IMR-90 (cell line): ENCODE results near the gene CCDC13. TPM values are rescaled to one million over a fixed set of nuclear protein-coding genes. Genes with fewer than 3 reads are reported as not detected.

Source experiments
- ATAC-seq: fragments of 200-7000 bp; cut with Tn5 transposase; 2 replicates; pipeline ENCODE4 v1.9.1; 2020; ENCODE audit warnings: low read depth, mild to moderate bottlenecking, moderate library complexity
- BruUV-seq: library from RNA; stranded (reverse); fragments of 400-500 nt; replicated peaks from 2 replicates; lab custom pipeline; 2021; lab: Mats Ljungman, UMichigan
- CTCF ChIA-PET: fragments of 300-600 bp; formaldehyde crosslinking; extraction: SDS; loops from one replicate; lab custom pipeline; 2021; ENCODE audit warnings: antibody characterized with exemption; lab: Yijun Ruan, JAX
- POLR2A ChIA-PET: fragments of 300-600 bp; sonication (Branson Sonifier 250); formaldehyde crosslinking; loops from one replicate; lab custom pipeline; 2022; ENCODE audit warnings: antibody characterized with exemption; ENCODE audit not compliant: unreplicated experiment; lab: Charles Lee
- DNase-seq: peaks from one replicate; pipeline ENCODE4 v3.0.0; 2013
- H2AFZ ChIP-seq: replicated peaks from 2 replicates; pipeline ENCODE3; 2013; ENCODE audit warnings: low read length, mild to moderate bottlenecking; ENCODE audit not compliant: poor library complexity
- H2AK5ac ChIP-seq: 2 replicates; pipeline ENCODE4 v1.6.1; 2013; ENCODE audit warnings: low read depth, low read length, inconsistent platforms
- H2AK9ac ChIP-seq: replicated peaks from 2 replicates; pipeline ENCODE3; 2013; ENCODE audit warnings: mild to moderate bottlenecking, low read depth, low read length, moderate library complexity; ENCODE audit not compliant: poor library complexity
- H2BK120ac ChIP-seq: 2 replicates; pipeline ENCODE4 v1.6.1; 2013; ENCODE audit warnings: low read depth, low read length, inconsistent platforms
- H2BK15ac ChIP-seq: 3 replicates; pipeline ENCODE4 v1.6.1; 2013; ENCODE audit warnings: low read depth, low read length, inconsistent platforms
- H2BK20ac ChIP-seq: 2 replicates; pipeline ENCODE4 v1.6.1; 2013; ENCODE audit warnings: low read depth, mild to moderate bottlenecking, inconsistent platforms, low read length, moderate library complexity
- H2BK5ac ChIP-seq: 2 replicates; pipeline ENCODE4 v1.6.1; 2013; ENCODE audit warnings: mild to moderate bottlenecking, low read depth, low read length, inconsistent platforms; ENCODE audit not compliant: poor library complexity, severe bottlenecking
- H3K14ac ChIP-seq: replicated peaks from 2 replicates; pipeline ENCODE4 v1.6.1; 2013; ENCODE audit warnings: low read depth, low read length, inconsistent platforms
- H3K18ac ChIP-seq: 2 replicates; pipeline ENCODE4 v1.6.1; 2013; ENCODE audit warnings: low read depth, low read length, control low read depth
- H3K23ac ChIP-seq: 2 replicates; pipeline ENCODE4 v1.6.1; 2013; ENCODE audit warnings: low read depth, low read length, inconsistent platforms
- H3K27ac ChIP-seq: 2 replicates; pipeline ENCODE4 v1.5.1; 2013; ENCODE audit warnings: mild to moderate bottlenecking, control low read depth, low read length; ENCODE audit not compliant: insufficient read depth
- H3K27me3 ChIP-seq: 2 replicates; pipeline ENCODE4 v1.6.1; 2013; ENCODE audit warnings: low read length; ENCODE audit not compliant: control insufficient read depth, insufficient read depth
- H3K36me3 ChIP-seq: 2 replicates; pipeline ENCODE4 v1.6.1; 2013; ENCODE audit warnings: low read length, mixed read lengths; ENCODE audit not compliant: control insufficient read depth, insufficient read depth
- H3K4ac ChIP-seq: 2 replicates; pipeline ENCODE4 v1.6.1; 2013; ENCODE audit warnings: low read depth, low read length, inconsistent platforms
- H3K4me1 ChIP-seq: 2 replicates; pipeline ENCODE4 v1.6.1; 2013; ENCODE audit warnings: low read length, mixed read lengths; ENCODE audit not compliant: control insufficient read depth, insufficient read depth
- H3K4me2 ChIP-seq: 2 replicates; pipeline ENCODE4 v1.6.1; 2013; ENCODE audit warnings: low read depth, mild to moderate bottlenecking, control low read depth, low read length, moderate library complexity
- H3K4me3 ChIP-seq: 2 replicates; pipeline ENCODE4 v1.5.1; 2013; ENCODE audit warnings: low read depth, mild to moderate bottlenecking, control low read depth, low read length, moderate library complexity; ENCODE audit not compliant: insufficient read depth
- H3K56ac ChIP-seq: 2 replicates; pipeline ENCODE4 v1.6.1; 2013; ENCODE audit warnings: low read length, inconsistent platforms; ENCODE audit not compliant: insufficient read depth; ENCODE audit errors: extremely low read depth
- H3K79me1 ChIP-seq, 2 experiments: 2 replicates each; pipeline ENCODE4 v1.6.1; 2013; ENCODE audit warnings: low read length in 2 of 2, inconsistent platforms in 1 of 2, low read depth in 1 of 2
- H3K9ac ChIP-seq: 2 replicates; pipeline ENCODE4 v1.6.1; 2013; ENCODE audit warnings: low read depth, low read length, control low read depth
- H3K9me1 ChIP-seq: 2 replicates; pipeline ENCODE4 v1.6.1; 2013; ENCODE audit warnings: low read length, inconsistent platforms; ENCODE audit not compliant: insufficient read depth
- H3K9me3 ChIP-seq: 2 replicates; pipeline ENCODE4 v1.6.1; 2013; ENCODE audit warnings: low read length; ENCODE audit not compliant: control insufficient read depth, insufficient read depth
- H4K20me1 ChIP-seq: 2 replicates; pipeline ENCODE4 v1.6.1; 2013; ENCODE audit warnings: low read length, inconsistent platforms; ENCODE audit not compliant: insufficient read depth
- H4K5ac ChIP-seq: 2 replicates; pipeline ENCODE4 v1.6.1; 2013; ENCODE audit warnings: mild to moderate bottlenecking, low read depth, low read length, control low read depth
- H4K8ac ChIP-seq, 2 experiments: 2 replicates each; pipeline ENCODE4 v1.6.1; 2013; ENCODE audit warnings: low read depth in 2 of 2, low read length in 2 of 2, control low read depth in 1 of 2, inconsistent platforms in 1 of 2
- H4K91ac ChIP-seq: 2 replicates; pipeline ENCODE4 v1.6.1; 2013; ENCODE audit warnings: low read depth, low read length, inconsistent platforms; ENCODE audit not compliant: insufficient read depth
- BHLHE40 ChIP-seq: fragments of 150-350 bp; IDR thresholded peaks from 2 replicates; pipeline ENCODE4 v1.6.1; 2016; ENCODE audit warnings: mild to moderate bottlenecking, low read depth, low read length
- CEBPB ChIP-seq: IDR thresholded peaks from 2 replicates; pipeline ENCODE4 v1.6.1; 2012; ENCODE audit warnings: low read depth, low read length, improper control_type of control experiment
- CHD1 ChIP-seq: IDR thresholded peaks from 2 replicates; pipeline ENCODE4 v1.6.1; 2012; ENCODE audit warnings: low read depth, low read length, improper control_type of control experiment
- FOS ChIP-seq: fragments of 150-350 bp; IDR thresholded peaks from 2 replicates; pipeline ENCODE4 v1.6.1; 2016; ENCODE audit warnings: low read depth, low read length
- MAFK ChIP-seq: IDR thresholded peaks from 2 replicates; pipeline ENCODE4 v1.6.1; 2012; ENCODE audit warnings: low read depth, low read length, improper control_type of control experiment
- MAZ ChIP-seq: IDR thresholded peaks from 2 replicates; pipeline ENCODE4 v1.6.1; 2012; ENCODE audit warnings: low read depth, mild to moderate bottlenecking, low read length, improper control_type of control experiment, moderate library complexity, borderline replicate concordance
- MXI1 ChIP-seq: IDR thresholded peaks from 2 replicates; pipeline ENCODE4 v1.6.1; 2012; ENCODE audit warnings: low read depth, mild to moderate bottlenecking, low read length, moderate library complexity, borderline replicate concordance
- NFE2L2 ChIP-seq: fragments of 150-350 bp; IDR thresholded peaks from 2 replicates; pipeline ENCODE4 v1.6.1; 2016; ENCODE audit warnings: low read depth, mild to moderate bottlenecking, low read length
- POLR2A ChIP-seq: IDR thresholded peaks from 2 replicates; pipeline ENCODE4 v1.6.1; 2012; ENCODE audit warnings: mild to moderate bottlenecking, low read depth, low read length
- RAD21 ChIP-seq: IDR thresholded peaks from 2 replicates; pipeline ENCODE4 v1.6.1; 2012; ENCODE audit warnings: low read length, improper control_type of control experiment
- RCOR1 ChIP-seq: IDR thresholded peaks from 2 replicates; pipeline ENCODE4 v1.6.1; 2012; ENCODE audit warnings: mild to moderate bottlenecking, low read length, improper control_type of control experiment; ENCODE audit not compliant: insufficient replicate concordance
- RFX5 ChIP-seq: IDR thresholded peaks from 2 replicates; pipeline ENCODE4 v1.8.0; 2012; ENCODE audit warnings: low read depth, mild to moderate bottlenecking, low read length, moderate library complexity
- SMC3 ChIP-seq: fragments of 150-350 bp; IDR thresholded peaks from 2 replicates; pipeline ENCODE4 v1.6.1; 2016; ENCODE audit warnings: low read depth, mild to moderate bottlenecking, antibody characterized with exemption, low read length, moderate library complexity
- WGBS, 2 experiments: methylation state at CpG; one replicate each; pipeline versions ENCODE4 v1.1.5 to v1.1.7; 2013; ENCODE audit warnings: missing lambda C conversion rate in 2 of 2; ENCODE audit not compliant: insufficient read length in 1 of 2; ENCODE audit errors: extremely low coverage in 2 of 2; 5-methylcytosine and 5-hydroxymethylcytosine counted together
- dilution Hi-C: fragments of 300-500 bp; cut with HindIII; formaldehyde crosslinking; loops from one replicate; pipeline ENCODE4 v1.14.3; 2018; ENCODE audit warnings: low sequenced_read_pairs; ENCODE audit not compliant: unreplicated experiment
- in situ Hi-C: fragments of 300-500 bp; cut with MboI; formaldehyde crosslinking; loops from 3 replicates; pipeline ENCODE4 v1.14.3; 2019; ENCODE audit warnings: low sequenced_read_pairs, inconsistent platforms, mixed read lengths
- intact Hi-C: fragments of 100-400 bp; cut with micrococcal nuclease; formaldehyde crosslinking; loops from 2 replicates; pipeline ENCODE4 v1.10.0; 2022
- polyA plus RNA-seq, 3 experiments: library from polyadenylated mRNA; depleted of rRNA; stranded (reverse); fragments of >200 nt; gene quantifications; 2 replicates each; pipeline ENCODE4 v1.2.3, GENCODE V29; 2012; ENCODE audit warnings: low replicate concordance in 1 of 3
- total RNA-seq: library from RNA; depleted of rRNA; stranded (reverse); fragments of >200 nt; gene quantifications from 2 replicates; pipeline ENCODE4 v1.2.3, GENCODE V29; 2012
- TF ChIP-seq, protein P1 (sequence below): conservative IDR thresholded peaks from 2 replicates; pipeline ENCODE4 v1.5.1; 2012; ENCODE audit warnings: mild to moderate bottlenecking, low read depth, low read length, improper control_type of control experiment
- TF ChIP-seq, protein P2 (sequence below): fragments of 150-350 bp; IDR thresholded peaks from 2 replicates; pipeline ENCODE4 v1.6.1; 2017; ENCODE audit warnings: mild to moderate bottlenecking, antibody characterized with exemption, low read length, low read depth
- TF ChIP-seq, protein P3 (sequence below): fragments of 150-350 bp; IDR thresholded peaks from 2 replicates; pipeline ENCODE4 v1.6.1; 2016; ENCODE audit warnings: low read depth, mild to moderate bottlenecking, low read length, moderate library complexity, borderline replicate concordance

Gene CCDC13
- total and polyA plus RNA-seq, 2 of the 4 experiments (the other 2 are of a cell fraction): 0.18 to 0.19 TPM

DNA sequence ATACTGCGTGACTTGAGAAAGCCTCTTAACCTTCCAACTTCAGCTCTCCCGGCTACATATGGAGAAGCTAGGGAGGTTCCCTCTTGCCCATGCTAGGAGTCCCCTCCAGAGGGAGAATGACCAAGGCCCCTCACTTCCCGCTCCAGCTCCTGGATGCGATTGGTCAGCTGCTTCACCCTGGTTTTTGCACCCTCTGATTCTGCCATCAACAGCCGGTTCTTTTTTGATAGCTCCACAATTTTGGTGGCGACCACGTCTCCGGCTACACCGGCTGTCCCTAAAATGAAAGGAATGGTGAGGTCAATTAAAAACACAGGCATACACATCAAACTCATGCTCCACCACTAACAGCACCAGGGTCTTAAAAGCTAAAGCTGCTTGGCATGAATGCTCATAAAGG, 20.6 kb downstream of the CCDC13 start:
- Histone ChIP-seq H2BK20ac (no peak overlapping the region), H3K36me3 (no peaks in the 10 kb centered on the region), H3K9me3 (no peaks in the 10 kb centered on the region), H2AK5ac (no peak overlapping the region), H3K4ac (no peak overlapping the region), H3K27me3 (peaks cover 9% of the 10 kb centered on the region), H4K5ac (no peak overlapping the region), H3K23ac (no peak overlapping the region), H3K27ac (no peak overlapping the region), H3K14ac (no peak overlapping the region), H2BK120ac (no peak overlapping the region), H4K8ac (no peak overlapping the region), H3K4me2 (no peak overlapping the region), H3K4me1 (no peaks in the 10 kb centered on the region), H3K18ac (no peak overlapping the region), H3K9ac (no peak overlapping the region), H2BK15ac (no peak overlapping the region), H4K91ac (no peak overlapping the region), H2AFZ (no peak overlapping the region), H2BK5ac (no peak overlapping the region), H2AK9ac (no peak overlapping the region), H3K4me3 (no peak overlapping the region), H3K56ac (no peak overlapping the region), H4K20me1 (no peaks in the 10 kb centered on the region), H3K79me1 (no peaks in the 10 kb centered on the region), H3K9me1 (peaks cover 1% of the 10 kb centered on the region; the same call in 1 of the 2 replicates)
- POLR2A ChIA-PET: no interaction called here
- TF ChIP-seq FOS (no peak), CEBPB (no peak), MAZ (no peak), BHLHE40 (no peak), CHD1 (no peak), NFE2L2 (no peak), POLR2A (no peak), RFX5 (no peak), MAFK (no peak), RAD21 (no peak), RCOR1 (no peak), SMC3 (no peak), MXI1 (no peak)
- TF ChIP-seq, protein P1, sequence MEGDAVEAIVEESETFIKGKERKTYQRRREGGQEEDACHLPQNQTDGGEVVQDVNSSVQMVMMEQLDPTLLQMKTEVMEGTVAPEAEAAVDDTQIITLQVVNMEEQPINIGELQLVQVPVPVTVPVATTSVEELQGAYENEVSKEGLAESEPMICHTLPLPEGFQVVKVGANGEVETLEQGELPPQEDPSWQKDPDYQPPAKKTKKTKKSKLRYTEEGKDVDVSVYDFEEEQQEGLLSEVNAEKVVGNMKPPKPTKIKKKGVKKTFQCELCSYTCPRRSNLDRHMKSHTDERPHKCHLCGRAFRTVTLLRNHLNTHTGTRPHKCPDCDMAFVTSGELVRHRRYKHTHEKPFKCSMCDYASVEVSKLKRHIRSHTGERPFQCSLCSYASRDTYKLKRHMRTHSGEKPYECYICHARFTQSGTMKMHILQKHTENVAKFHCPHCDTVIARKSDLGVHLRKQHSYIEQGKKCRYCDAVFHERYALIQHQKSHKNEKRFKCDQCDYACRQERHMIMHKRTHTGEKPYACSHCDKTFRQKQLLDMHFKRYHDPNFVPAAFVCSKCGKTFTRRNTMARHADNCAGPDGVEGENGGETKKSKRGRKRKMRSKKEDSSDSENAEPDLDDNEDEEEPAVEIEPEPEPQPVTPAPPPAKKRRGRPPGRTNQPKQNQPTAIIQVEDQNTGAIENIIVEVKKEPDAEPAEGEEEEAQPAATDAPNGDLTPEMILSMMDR: no peak
- TF ChIP-seq, protein P2, sequence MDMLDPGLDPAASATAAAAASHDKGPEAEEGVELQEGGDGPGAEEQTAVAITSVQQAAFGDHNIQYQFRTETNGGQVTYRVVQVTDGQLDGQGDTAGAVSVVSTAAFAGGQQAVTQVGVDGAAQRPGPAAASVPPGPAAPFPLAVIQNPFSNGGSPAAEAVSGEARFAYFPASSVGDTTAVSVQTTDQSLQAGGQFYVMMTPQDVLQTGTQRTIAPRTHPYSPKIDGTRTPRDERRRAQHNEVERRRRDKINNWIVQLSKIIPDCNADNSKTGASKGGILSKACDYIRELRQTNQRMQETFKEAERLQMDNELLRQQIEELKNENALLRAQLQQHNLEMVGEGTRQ: no peak
- TF ChIP-seq, protein P3, sequence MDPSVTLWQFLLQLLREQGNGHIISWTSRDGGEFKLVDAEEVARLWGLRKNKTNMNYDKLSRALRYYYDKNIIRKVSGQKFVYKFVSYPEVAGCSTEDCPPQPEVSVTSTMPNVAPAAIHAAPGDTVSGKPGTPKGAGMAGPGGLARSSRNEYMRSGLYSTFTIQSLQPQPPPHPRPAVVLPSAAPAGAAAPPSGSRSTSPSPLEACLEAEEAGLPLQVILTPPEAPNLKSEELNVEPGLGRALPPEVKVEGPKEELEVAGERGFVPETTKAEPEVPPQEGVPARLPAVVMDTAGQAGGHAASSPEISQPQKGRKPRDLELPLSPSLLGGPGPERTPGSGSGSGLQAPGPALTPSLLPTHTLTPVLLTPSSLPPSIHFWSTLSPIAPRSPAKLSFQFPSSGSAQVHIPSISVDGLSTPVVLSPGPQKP: no peak
- intact Hi-C loops: no loop called here
- ATAC-seq (no peak), DNase-seq (no peak)
- dilution Hi-C loops: no loop called here
- in situ Hi-C loops: no loop called here
- no TSS peak for BruUV-seq
- CTCF ChIA-PET: no interaction called here
- WGBS, 2 experiments: 93% methylated on average over 3 of the region's 9 CpGs; no CpG with 5 or more reads in 1 of the 2 experiments
